Measurements from ENCODE around the gene SKA1.

Gene SKA1

GRCh38 chr18:50422286-50422898 is 47.5 kb downstream of the SKA1 start:
- Histone ChIP-seq H3K27ac (no peak overlapping the region), H3K9me3 (peaks cover 0 to 11% (median 5%) of the 10 kb centered on the region in 3 donors), H3K27me3 (peaks cover 0 to 6% of the 10 kb centered on the region in 2 donors), H3K4me1 (no peaks in the 10 kb centered on the region), H3K36me3 (no peaks in the 10 kb centered on the region), H3K4me3 (no peak overlapping the region)
- intact Hi-C loops (cut with DNase I; ENCODE audit: low total_unique reads), result no loop called here
- no peak for TF ChIP-seq CTCF (IDR thresholded peaks at IDR 0.05)
- no peak for DNase-seq

GRCh38 chr18:50424877-50425690 is 50.2 kb downstream of the SKA1 start:
- no peak for TF ChIP-seq CTCF (IDR thresholded peaks at IDR 0.05)
- DNase-seq, result no peak
- intact Hi-C loops (cut with DNase I; ENCODE audit: low total_unique reads), result no loop called here
- Histone ChIP-seq H3K4me1 (no peaks in the 10 kb centered on the region), H3K9me3 (peaks cover 0 to 5% (median 0%) of the 10 kb centered on the region in 3 donors), H3K27ac (no peak overlapping the region), H3K36me3 (no peaks in the 10 kb centered on the region), H3K27me3 (peaks cover 0 to 6% of the 10 kb centered on the region in 2 donors), H3K4me3 (no peak overlapping the region)

- intact Hi-C loops (cut with DNase I; ENCODE audit: low total_unique reads), result no loop called here
- Histone ChIP-seq H3K4me3 (no peak overlapping the region), H3K27ac (no peak overlapping the region), H3K4me1 (no peaks in the 10 kb centered on the region), H3K9me3 (peaks cover 0 to 5% (median 0%) of the 10 kb centered on the region in 3 donors), H3K36me3 (no peaks in the 10 kb centered on the region), H3K27me3 (peaks cover 0 to 5% of the 10 kb centered on the region in 2 donors)
- no peak for TF ChIP-seq CTCF (IDR thresholded peaks at IDR 0.05)
- DNase-seq, result no peak
Observed at GRCh38 chr18:50427896-50428295, 53.0 kb downstream of the SKA1 start.

GRCh38 chr18:50428531-50429206 is 53.8 kb downstream of the SKA1 start:
- TF ChIP-seq CTCF (IDR thresholded peaks at IDR 0.05), result no peak
- peaks cover 0 to 5% (median 0%) of the 10 kb centered on the region in 3 donors for H3K9me3 ChIP-seq
- intact Hi-C loops (cut with DNase I; ENCODE audit: low total_unique reads), result no loop called here
- H3K4me1 ChIP-seq, result no peaks in the 10 kb centered on the region
- DNase-seq, result no peak
- no peaks in the 10 kb centered on the region for H3K27me3 ChIP-seq
- no peaks in the 10 kb centered on the region for H3K36me3 ChIP-seq
- H3K4me3 ChIP-seq, result no peak overlapping the region
- H3K27ac ChIP-seq, result no peak overlapping the region

GRCh38 chr18:50429207-50429948 is 54.5 kb downstream of the SKA1 start:
- no peaks in the 10 kb centered on the region for H3K27me3 ChIP-seq
- H3K27ac ChIP-seq, result no peak overlapping the region
- peaks cover 0 to 5% (median 0%) of the 10 kb centered on the region in 3 donors for H3K9me3 ChIP-seq
- H3K36me3 ChIP-seq, result no peaks in the 10 kb centered on the region
- intact Hi-C loops (cut with DNase I; ENCODE audit: low total_unique reads), result no loop called here
- H3K4me3 ChIP-seq, result no peak overlapping the region
- H3K4me1 ChIP-seq, result no peaks in the 10 kb centered on the region
- DNase-seq, result no peak
- peak; percentile 31 to 37 for TF ChIP-seq CTCF (IDR thresholded peaks at IDR 0.05)

Data from tibial artery (tissue), 4 donors.